Measurements from ENCODE around the gene ALK.

ALK gene

DNA sequence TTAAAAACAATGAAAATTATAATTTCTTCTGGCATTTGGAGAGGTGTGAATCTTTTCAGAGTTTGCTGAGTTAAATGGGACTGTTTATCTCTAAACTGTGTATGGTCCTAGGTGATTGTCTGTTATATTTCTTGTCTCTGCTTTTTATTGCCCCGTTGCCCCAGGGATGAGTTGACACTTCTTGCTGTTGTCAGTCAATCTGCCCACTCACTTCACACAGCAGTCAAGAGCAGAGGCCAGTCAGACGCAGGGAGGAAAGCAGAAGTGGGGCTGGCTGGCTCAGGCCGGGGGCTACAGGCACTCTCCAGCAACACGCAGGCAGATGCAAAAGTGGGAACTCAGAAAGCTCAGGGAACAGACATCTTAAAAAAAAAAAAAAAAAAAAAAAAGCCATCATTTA is 441.0 kb downstream of the ALK start:
- peak in 1 of 2 donors; percentile 3 for DNase-seq

GRCh38 chr2:29479401-29479800 is 442.0 kb downstream of the ALK start:
- DNase-seq: no peak

DNA sequence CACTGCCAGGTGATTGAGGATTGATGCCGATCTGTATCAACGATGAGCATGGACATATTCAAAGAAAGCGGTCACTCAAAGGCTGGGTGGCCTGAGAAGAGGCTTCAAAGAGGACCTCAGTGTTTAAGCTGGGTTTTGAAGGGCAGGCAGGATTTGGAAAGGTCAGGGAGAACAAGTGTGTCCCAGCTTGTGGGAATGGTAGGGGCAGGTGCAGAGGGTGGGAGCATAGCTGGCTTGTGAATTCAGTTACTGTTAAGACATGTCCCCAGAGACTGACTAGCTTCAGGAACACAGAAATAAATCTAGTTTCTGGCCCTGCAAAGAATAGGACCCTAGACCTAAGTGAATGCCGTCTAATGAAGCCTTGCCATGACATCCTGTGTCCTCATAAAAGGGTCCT is 442.7 kb downstream of the ALK start:
- DNase-seq: no peak

- DNase-seq: no peak
Observed at GRCh38 chr2:29477186-29477585, 444.2 kb downstream of the ALK start.

GRCh38 chr2:29475499-29475898 is 445.9 kb downstream of the ALK start:
- no peak for DNase-seq

DNA sequence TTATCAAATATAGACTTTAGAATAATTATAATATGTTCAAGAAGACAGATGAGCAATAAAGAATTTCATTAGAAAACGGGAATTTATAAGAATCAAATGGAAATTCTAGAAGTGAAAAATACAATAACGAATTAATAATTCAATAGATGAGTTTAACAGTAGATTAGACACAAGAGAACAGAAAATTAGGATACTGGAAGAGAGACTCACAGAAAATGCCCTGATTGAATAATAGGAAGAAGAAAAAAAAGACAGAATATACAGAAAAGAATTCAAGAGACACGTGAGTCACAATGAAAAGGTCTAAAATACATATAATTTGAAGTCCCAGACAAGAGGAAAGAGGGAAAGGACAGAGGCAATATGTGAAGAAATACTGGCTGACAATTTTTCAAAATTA is 451.4 kb downstream of the ALK start:
- DNase-seq: no peak

- DNase-seq: no peak
Observed at GRCh38 chr2:29469516-29469915, 451.9 kb downstream of the ALK start.

DNA sequence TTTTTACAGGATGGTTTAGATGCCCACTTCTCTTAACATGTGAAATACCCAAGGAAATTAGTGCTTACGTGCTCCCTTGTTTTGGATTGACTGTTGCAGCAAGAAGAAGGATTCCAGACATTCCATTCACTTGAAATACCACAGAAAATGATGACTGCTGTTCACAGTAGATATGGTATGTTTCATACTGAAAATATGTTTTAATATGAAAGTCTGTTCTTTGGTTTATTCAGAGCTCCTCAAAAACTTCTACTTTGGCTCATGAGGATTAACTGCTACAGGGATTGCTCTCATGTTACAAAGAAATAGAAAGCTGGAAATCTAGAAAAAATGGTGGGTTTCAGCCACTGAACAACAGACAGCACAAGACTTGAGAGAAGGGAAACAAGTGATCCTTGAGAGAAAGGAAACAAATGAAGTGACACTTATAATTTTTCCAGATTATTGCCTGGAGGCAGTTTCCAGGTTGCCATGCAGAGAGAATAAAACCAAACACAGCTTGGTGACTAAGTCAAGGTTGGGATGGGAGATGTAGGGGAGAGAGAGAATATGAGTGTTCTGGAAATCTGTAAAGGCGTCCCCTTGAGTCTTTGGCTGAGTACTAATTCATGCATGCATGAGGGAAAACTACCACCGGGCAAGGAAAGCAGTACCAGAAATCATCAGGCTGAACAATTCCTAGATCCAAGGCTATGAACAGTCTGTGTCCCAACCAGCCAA is 458.0 kb downstream of the ALK start:
- no peak for DNase-seq

DNA sequence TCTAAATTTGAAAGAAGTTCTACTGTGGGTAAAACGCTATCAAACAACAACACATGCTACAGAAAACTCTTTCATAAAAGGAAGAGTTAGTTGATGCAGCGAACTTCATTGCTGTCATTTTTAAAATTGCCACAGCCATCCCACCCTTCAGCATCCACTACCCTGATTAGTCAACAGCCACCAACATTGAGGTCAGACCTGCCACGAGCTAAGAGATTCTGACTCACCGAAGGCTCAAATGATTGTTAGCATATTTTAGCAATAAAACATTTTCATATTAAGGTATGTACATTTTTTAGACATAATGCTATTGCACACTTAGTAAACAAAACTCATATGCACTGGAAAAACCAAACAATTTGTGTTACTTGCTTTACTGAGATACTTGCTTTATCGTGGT is 459.1 kb downstream of the ALK start:
- DNase-seq: no peak

GRCh38 chr2:29460190-29460589 is 461.2 kb downstream of the ALK start:
- no peak for DNase-seq

DNA sequence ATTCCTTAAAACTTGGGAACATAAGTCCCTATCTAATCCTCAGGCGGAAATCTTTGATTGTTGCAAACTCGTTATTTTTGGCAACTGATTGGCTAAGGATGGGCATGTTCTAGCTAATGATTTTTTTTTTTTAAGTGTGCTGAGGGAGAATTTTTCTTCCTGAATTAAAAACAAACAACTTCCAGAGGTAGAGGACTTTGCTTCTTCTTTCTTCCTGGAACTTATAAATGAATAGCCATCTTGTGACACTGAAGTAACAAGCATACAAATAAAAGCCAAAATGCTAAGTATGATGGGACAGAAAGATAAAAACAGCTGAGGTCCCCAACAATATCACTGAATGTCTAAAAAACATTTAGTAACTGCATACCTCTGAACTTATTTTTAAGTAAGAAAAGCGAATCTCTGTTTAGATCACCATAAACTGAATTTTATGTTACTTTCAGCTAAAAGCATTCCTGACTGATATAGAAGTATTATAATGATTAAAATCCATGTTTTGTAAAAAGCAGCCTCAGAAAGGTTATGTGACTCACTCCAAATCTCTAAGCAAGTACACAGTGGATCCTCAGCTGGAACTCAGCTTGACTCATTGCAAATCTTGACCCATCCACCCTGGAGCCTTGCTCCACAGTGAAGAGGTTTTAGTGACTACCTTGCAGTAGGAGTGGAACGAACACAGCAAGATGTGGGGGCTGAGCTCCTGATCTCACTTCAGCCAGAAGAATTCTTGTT is 461.8 kb downstream of the ALK start:
- no peak for DNase-seq

- DNase-seq: no peak
Observed at GRCh38 chr2:29456429-29456828, 465.0 kb downstream of the ALK start.

DNA sequence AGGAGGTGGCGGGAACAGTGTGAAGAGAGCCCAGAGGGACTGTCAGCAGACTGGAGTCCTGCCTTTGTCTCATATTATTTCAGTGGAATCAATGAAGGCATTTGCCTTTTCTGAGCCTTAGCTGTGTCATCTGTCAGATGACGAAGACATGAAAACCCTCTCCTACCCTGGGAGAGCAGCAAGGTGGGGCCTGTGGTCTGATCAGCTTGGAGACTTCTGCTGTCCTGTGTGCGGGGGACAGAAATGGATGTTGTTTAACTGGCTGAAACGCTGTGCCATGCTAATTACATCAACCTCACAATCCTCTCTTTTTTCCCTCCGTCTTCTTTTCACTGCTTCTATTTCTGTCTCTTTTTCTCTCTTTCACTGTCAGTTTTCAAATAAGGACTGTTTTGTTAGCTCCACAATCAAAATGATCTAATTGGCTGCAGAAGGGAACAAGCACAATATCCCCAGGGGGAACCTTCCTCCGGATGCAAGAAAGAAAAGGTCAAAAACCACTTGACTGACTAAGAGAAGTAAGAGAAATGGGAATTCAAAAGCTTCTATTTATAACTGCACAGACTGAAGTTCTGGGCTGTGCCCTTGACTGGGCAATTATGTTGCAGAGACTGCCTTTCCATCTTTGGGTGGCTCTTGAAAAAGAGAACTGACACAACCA is 466.1 kb downstream of the ALK start:
- no peak for DNase-seq

DNA sequence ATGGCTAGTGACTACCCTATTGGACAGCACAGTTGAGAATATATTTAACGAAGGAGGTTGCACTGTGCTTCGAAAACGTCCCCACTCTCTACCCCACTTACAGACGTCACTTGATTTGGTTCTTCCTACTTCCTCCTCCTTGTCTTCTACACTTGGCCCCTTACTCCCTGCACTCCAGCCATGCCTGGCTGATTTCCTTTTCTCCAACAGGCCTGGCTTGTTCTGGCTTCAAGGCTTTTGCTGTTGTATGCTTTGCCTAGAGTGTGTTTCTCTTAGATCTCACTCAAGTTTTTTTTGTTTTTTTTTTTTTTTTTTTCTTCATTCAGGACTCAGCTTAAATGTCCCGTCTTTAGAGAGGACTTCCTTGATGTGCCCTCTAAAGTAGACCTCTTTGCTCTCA is 469.4 kb downstream of the ALK start:
- no peak for DNase-seq

DNA sequence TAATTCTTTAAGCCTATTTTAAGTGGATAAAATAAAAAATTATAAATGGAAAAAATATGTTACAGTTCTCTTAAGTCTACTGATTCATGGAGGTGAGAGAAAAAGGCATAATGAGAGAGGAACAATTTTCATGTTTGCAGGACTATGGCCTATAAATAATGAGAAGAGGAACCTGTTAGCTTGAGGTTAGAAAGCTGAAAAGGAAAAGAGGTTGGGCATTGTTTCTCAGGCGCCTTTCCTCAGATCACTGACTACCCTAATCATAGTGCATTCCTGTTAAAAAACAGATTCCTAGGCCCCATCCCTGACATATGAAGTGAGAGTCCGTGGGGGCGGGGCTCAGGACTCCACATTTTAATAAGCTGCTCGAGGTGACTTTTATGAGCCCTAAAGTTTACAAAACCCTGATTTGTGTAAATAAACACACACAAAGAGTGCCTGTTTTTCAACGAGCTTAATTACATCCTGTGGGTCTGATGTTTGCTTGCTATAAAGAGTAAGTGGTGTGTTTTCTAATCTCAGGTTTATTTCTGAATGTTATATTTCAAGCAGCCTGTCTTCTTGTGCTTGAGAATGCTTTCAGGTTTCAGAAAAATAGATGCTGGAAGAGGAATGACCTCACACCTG is 470.7 kb downstream of the ALK start:
- no peak for DNase-seq

DNA sequence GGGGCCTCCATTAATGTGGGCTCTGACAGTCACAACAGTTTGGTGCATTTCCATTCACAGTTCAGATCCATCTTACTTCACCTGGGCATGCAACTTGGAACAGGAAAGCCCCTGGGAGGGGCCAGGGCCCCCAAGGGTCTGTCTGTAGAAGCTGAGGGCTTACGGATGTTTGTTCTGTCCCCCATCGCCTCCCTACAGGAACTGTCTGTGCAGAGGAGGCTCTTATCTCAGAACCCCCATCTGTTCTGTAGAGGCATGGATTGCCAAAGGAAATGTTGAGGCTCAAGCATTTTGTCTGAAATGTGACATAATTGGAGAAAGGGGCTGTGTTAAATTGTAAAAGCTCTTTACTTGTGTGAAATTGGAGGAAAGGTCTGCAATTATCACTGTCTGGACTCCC is 471.9 kb downstream of the ALK start:
- no peak for DNase-seq

DNA sequence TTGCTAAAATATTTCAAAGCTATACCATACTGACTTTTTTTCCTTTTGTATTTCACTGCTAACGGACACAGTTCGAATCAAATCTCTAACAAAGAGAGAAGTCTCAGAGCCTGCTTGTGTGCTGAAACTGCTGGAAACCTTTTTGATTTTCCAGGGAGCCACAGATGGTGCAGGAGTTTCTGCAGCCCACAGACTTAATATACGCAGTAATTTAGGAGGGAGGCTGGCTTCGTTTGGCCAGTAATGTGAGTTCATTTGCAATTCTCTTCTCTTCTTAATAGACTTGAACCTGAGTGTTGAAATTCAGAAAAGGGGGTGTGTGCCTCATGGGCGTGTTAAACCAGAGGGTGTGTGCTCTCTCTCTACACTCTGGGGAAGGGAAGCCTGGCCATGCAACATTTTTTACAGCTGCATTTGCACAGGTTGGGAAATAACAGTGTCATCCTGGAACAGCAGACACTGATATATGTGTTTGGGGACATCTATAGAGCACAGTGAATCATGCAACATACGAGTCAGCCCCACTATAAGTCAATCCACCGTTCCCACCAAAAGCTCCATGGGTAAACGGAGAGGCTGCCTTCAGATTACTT is 473.2 kb downstream of the ALK start:
- DNase-seq: no peak

GRCh38 chr2:29447513-29447912 is 473.9 kb downstream of the ALK start:
- DNase-seq: no peak

DNA sequence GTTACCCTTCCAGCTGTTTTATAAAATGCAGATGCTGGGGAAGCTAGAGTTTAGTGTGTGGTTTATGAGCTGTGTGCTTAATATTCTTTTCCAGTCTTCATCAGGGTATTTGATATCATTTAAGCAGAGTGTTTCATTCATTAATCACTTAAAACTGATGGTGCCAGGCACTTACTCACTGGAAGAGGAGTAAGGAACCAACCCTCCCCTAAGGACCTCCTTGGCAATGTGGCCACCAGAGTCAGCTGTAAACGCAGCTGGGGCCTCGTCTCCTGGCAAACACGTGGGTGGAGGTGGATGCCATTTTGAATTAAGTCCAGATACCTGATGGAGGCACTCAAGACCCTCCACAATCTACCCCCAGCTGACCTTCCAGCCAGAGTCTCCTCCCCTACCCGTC is 474.5 kb downstream of the ALK start:
- DNase-seq: no peak

GRCh38 chr2:29444150-29444549 is 477.2 kb downstream of the ALK start:
- no peak for DNase-seq

DNA sequence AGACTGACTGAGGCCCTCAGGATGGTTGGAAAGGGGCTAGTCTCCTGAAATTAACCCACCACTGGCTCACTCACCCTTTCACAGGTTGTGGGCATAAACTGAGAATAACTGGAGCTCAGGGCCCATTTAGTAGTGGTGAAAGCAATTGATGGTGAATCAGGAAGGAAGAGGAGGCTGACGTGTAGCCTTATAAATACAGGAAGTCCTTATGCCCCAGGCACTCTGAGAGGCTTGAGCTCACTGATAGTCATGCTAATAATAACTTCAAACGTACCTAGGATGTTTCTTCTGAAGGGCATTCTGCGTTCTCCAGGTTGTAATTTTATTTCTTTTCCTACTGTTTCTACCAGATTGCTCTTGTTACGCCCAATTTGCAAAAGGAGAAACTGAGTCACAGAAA is 477.8 kb downstream of the ALK start:
- DNase-seq: no peak

DNA sequence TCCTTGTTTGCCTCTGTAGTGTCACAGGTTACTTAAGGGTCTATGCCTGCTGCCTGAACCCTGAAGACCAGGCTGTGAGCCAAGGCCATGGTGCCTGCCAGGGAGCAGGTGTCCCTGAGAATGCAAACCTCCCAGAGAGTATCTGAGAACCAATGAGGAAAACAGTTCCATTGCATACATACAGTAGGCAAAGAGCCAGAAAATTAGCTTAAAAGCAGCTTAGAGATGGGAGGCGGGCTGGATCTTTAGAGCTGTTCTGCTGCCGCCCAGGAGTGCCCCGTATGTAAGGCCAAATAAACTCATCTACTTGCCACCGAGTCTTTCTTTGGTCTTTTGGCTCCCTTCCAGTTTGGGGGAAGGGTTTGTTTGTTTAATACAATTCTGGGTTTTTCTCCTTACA is 478.2 kb downstream of the ALK start:
- DNase-seq: no peak

GRCh38 chr2:29440921-29441623 is 480.3 kb downstream of the ALK start:
- no peak for DNase-seq
